ENCODE data around the gene BARHL1. TPM values are rescaled to one million over a fixed set of nuclear protein-coding genes. Genes with fewer than 3 reads are reported as not detected.
A peak's percentile ranks its signal among the peaks of the same experiment; 100 is the strongest.

Gene BARHL1
- total RNA-seq, 1 experiment from 2014 or later = not detected

GRCh38 chr9:132637351-132637750, 54.9 kb downstream of the BARHL1 start:
- Histone ChIP-seq H3K23ac (ENCODE audit: insufficient read length, low read depth, low read length) (no peak overlapping the region), H3K4me1 (ENCODE audit: insufficient read depth, low read length) (no peaks in the 10 kb centered on the region), H3K4me2 (ENCODE audit: insufficient read depth, insufficient read length, low read length) (no peak overlapping the region), H4K91ac (ENCODE audit: insufficient read length, low read depth, low read length) (no peak overlapping the region), H3K18ac (ENCODE audit: insufficient read length, low read depth, low read length) (no peak overlapping the region), H3K27ac (ENCODE audit: insufficient read length, low read depth, low read length) (no peak overlapping the region), H2BK15ac (ENCODE audit: low read depth, low read length) (no peak overlapping the region), H2AFZ (ENCODE audit: low read length) (no peak overlapping the region), H3K79me2 (ENCODE audit: insufficient read depth, low read length) (peaks cover 2% of the 10 kb centered on the region; the same call in 1 of the 2 replicates), H3K9me3 (ENCODE audit: control insufficient read depth, low read depth, low read length) (no peaks in the 10 kb centered on the region), H3K9ac (ENCODE audit: extremely low read depth, insufficient read length, low read length) (no peak overlapping the region), H2BK5ac (ENCODE audit: insufficient read length, low read length) (no peak overlapping the region), H2BK12ac (ENCODE audit: insufficient read length, low read depth, low read length) (no peak overlapping the region), H4K20me1 (ENCODE audit: control insufficient read depth, insufficient read depth, insufficient read length) (no peaks in the 10 kb centered on the region), H3K79me1 (ENCODE audit: insufficient read depth, low read depth, low read length, poor library complexity, severe bottlenecking) (no peaks in the 10 kb centered on the region), H2AK5ac (ENCODE audit: insufficient read length, low read length) (no peak overlapping the region), H3K4ac (ENCODE audit: low read depth, low read length) (no peak overlapping the region), H3K23me2 (ENCODE audit: insufficient read length, low read depth, low read length, poor library complexity, severe bottlenecking) (no peaks in the 10 kb centered on the region), H3K14ac (ENCODE audit: insufficient read depth, low read length) (no peak overlapping the region), H4K8ac (replicated peaks; ENCODE audit: insufficient read length, low read depth, low read length) (no peak overlapping the region), H3K27me3 (ENCODE audit: insufficient read depth, low read length) (no peaks in the 10 kb centered on the region), H2BK20ac (ENCODE audit: low read depth, low read length, poor library complexity, severe bottlenecking) (no peak overlapping the region), H4K5ac (ENCODE audit: insufficient read length, low read depth, low read length) (no peak overlapping the region), H2BK120ac (ENCODE audit: low read depth, low read length, poor library complexity, severe bottlenecking) (no peak overlapping the region), H3K56ac (ENCODE audit: insufficient read length, low read depth, low read length) (no peak overlapping the region), H3T11ph (ENCODE audit: low read length) (no peak overlapping the region)
- no peak for DNase-seq
- no peak overlapping the region for H3K4me3 Mint-ChIP-seq
- H3K27me3 Mint-ChIP-seq (ENCODE audit: low read depth) = no peaks in the 10 kb centered on the region
- no peaks in the 10 kb centered on the region for H3K4me1 Mint-ChIP-seq
- no peaks in the 10 kb centered on the region for H3K9me3 Mint-ChIP-seq
- WGBS (ENCODE audit: extremely low coverage, insufficient read length, low lambda C conversion rate) = no CpG with 5 or more reads among the region's 12 CpGs
- peaks cover 9 to 44% (median 11%) of the 10 kb centered on the region in 3 experiments; a peak in 6 of 7 replicates for H3K36me3 Mint-ChIP-seq (ENCODE audit: insufficient read depth in 1 of 3, low read depth in 3 of 3)
- TF ChIP-seq CTCF (conservative IDR thresholded peaks at IDR 0.05) = no peak
- peak overlapping the region in 1 of 3 experiments; percentile 12; a peak in 2 of 7 replicates for H3K27ac Mint-ChIP-seq
